EL (cell line): ENCODE data around the gene TIAM2.
"Not testable (repeated sequence)": the region's sequence is repeated elsewhere in the genome, so short reads cannot be mapped to it uniquely, and the experiment has no call there.

Experiments used
- DNase-seq: peaks from one replicate; pipeline ENCODE4 v3.0.0-alpha.2; 2016

Gene TIAM2

GRCh38 chr6:155212616-155213380 is 217.7 kb downstream of the TIAM2 start:
- no peak for DNase-seq

- DNase-seq = no peak
Observed at GRCh38 chr6:155213611-155214372, 218.7 kb downstream of the TIAM2 start.

GRCh38 chr6:155215906-155216305 is 220.8 kb downstream of the TIAM2 start:
- no peak for DNase-seq

GRCh38 chr6:155216312-155217046 is 221.4 kb downstream of the TIAM2 start:
- DNase-seq = no peak

GRCh38 chr6:155218711-155219110 is 223.6 kb downstream of the TIAM2 start:
- DNase-seq = not testable (repeated sequence)

- DNase-seq = no peak
Observed at GRCh38 chr6:155219299-155219698, 224.2 kb downstream of the TIAM2 start.

GRCh38 chr6:155219858-155220301 is 224.8 kb downstream of the TIAM2 start:
- no peak for DNase-seq

GRCh38 chr6:155221086-155221485 is 226.0 kb downstream of the TIAM2 start:
- DNase-seq = no peak

- DNase-seq = no peak
Observed at GRCh38 chr6:155222506-155222905, 227.4 kb downstream of the TIAM2 start.

- DNase-seq = peak; percentile 81
Observed at GRCh38 chr6:155223646-155224451, 228.7 kb downstream of the TIAM2 start.

GRCh38 chr6:155224618-155225017 is 229.5 kb downstream of the TIAM2 start:
- no peak for DNase-seq

- DNase-seq = no peak
Observed at GRCh38 chr6:155227046-155227445, 231.9 kb downstream of the TIAM2 start.

- no peak for DNase-seq
Observed at GRCh38 chr6:155228546-155229166, 233.5 kb downstream of the TIAM2 start.

GRCh38 chr6:155230975-155231374 is 235.9 kb downstream of the TIAM2 start:
- DNase-seq = not testable (repeated sequence)

GRCh38 chr6:155232848-155233247 is 237.7 kb downstream of the TIAM2 start:
- DNase-seq = no peak

- no peak for DNase-seq
Observed at GRCh38 chr6:155234167-155234566, 239.1 kb downstream of the TIAM2 start.

- DNase-seq = no peak
Observed at GRCh38 chr6:155234687-155235086, 239.6 kb downstream of the TIAM2 start.

- no peak for DNase-seq
Observed at GRCh38 chr6:155235087-155235486, 240.0 kb downstream of the TIAM2 start.

GRCh38 chr6:155237613-155238012 is 242.5 kb downstream of the TIAM2 start:
- DNase-seq = no peak

- DNase-seq = no peak
Observed at GRCh38 chr6:155240905-155241600, 245.9 kb downstream of the TIAM2 start.

- DNase-seq = no peak
Observed at GRCh38 chr6:155241966-155242365, 246.9 kb downstream of the TIAM2 start.
